Fibroblast of lung (primary cell): ENCODE measurements around the gene RRAS2. TPM values are rescaled to one million over a fixed set of nuclear protein-coding genes. Genes with fewer than 3 reads are reported as not detected.

Experiments
- DNase-seq, 2 donors: peaks; one replicate each; pipeline versions ENCODE4 v3.0.0 to v3.0.0-alpha.2; 2010; ENCODE audit warnings: low read depth in 2 of 2
- H2AFZ ChIP-seq: 2 replicates; pipeline ENCODE4 v1.5.1; 2012; ENCODE audit warnings: low read length, control low read depth, inconsistent platforms
- H3K27ac ChIP-seq: 2 replicates; pipeline ENCODE4 v1.5.1; 2011; ENCODE audit warnings: low read length, control low read depth; ENCODE audit not compliant: insufficient read depth
- H3K27me3 ChIP-seq: 2 replicates; pipeline ENCODE4 v1.5.1; 2011; ENCODE audit warnings: mild to moderate bottlenecking, low read length; ENCODE audit not compliant: control insufficient read depth, insufficient read depth
- H3K36me3 ChIP-seq: 2 replicates; pipeline ENCODE4 v1.5.1; 2011; ENCODE audit warnings: low read length; ENCODE audit not compliant: control insufficient read depth, insufficient read depth
- H3K4me1 ChIP-seq: 2 replicates; pipeline ENCODE4 v1.5.1; 2011; ENCODE audit warnings: low read length; ENCODE audit not compliant: control insufficient read depth, insufficient read depth; ENCODE audit errors: extremely low read depth
- H3K4me2 ChIP-seq: 2 replicates; pipeline ENCODE4 v1.5.1; 2011; ENCODE audit warnings: low read length, control low read depth; ENCODE audit not compliant: insufficient read depth; ENCODE audit errors: extremely low read depth
- H3K4me3 ChIP-seq, 4 experiments: fragments of 200-600 bp in 1 of 4; sonication (generic) in 1 of 4; replicated peaks in 1 of 4; 2 replicates each; pipeline ENCODE4 v1.5.1; 2011 to 2016; ENCODE audit warnings: low read length in 4 of 4, low read depth in 3 of 4, mild to moderate bottlenecking in 3 of 4, control low read depth in 2 of 4, inconsistent platforms in 1 of 4, mixed read lengths in 1 of 4; ENCODE audit not compliant: insufficient read depth in 1 of 4; ENCODE audit errors: control extremely low read depth in 1 of 4
- H3K79me2 ChIP-seq: 2 replicates; pipeline ENCODE4 v1.5.1; 2012; ENCODE audit warnings: mild to moderate bottlenecking, low read length, inconsistent platforms; ENCODE audit not compliant: control insufficient read depth, insufficient read depth
- H3K9ac ChIP-seq: 2 replicates; pipeline ENCODE4 v1.5.1; 2011; ENCODE audit warnings: mild to moderate bottlenecking, low read length, control low read depth; ENCODE audit not compliant: insufficient read depth
- H3K9me3 ChIP-seq: 2 replicates; pipeline ENCODE4 v1.5.1; 2012; ENCODE audit warnings: low read depth, low read length; ENCODE audit not compliant: control insufficient read depth, insufficient read depth
- H4K20me1 ChIP-seq: 2 replicates; pipeline ENCODE4 v1.5.1; 2011; ENCODE audit warnings: low read length; ENCODE audit not compliant: control insufficient read depth, insufficient read depth; ENCODE audit errors: extremely low read depth
- EZH2 ChIP-seq: IDR thresholded peaks from 2 replicates; pipeline ENCODE4 v1.5.1; 2012; ENCODE audit warnings: low read length, control low read depth, mild to moderate bottlenecking; ENCODE audit errors: missing control alignments
- polyA plus RNA-seq, 2 donors: library from polyadenylated mRNA; depleted of rRNA in 1 of 2; stranded (reverse) in 1 of 2; unstranded in 1 of 2; fragments of >200 nt; gene quantifications; 2 replicates each; pipeline ENCODE4 v1.2.1, GENCODE V29; 2011 to 2012; ENCODE audit warnings: missing spikeins in 1 of 2
- total RNA-seq: library from RNA; depleted of rRNA; stranded (reverse); fragments of >200 nt; gene quantifications from 2 replicates; pipeline ENCODE4 v1.2.1, GENCODE V29; 2014
- TF ChIP-seq, protein P1 (sequence below), 2 donors: IDR thresholded peaks in 1 of 2; conservative IDR thresholded peaks in 1 of 2; 1 replicate in 1 of 2; 2 replicates in 1 of 2; pipeline ENCODE4 v1.5.1; 2011 to 2012; ENCODE audit warnings: low read length in 2 of 2, control low read depth in 1 of 2, inconsistent platforms in 1 of 2, low read depth in 1 of 2, mild to moderate bottlenecking in 1 of 2

Gene RRAS2
- total and polyA plus RNA-seq, 2 donors (not counting 1 experiment from before 2014, with no cell fraction given) = 160 to 178 TPM

DNA sequence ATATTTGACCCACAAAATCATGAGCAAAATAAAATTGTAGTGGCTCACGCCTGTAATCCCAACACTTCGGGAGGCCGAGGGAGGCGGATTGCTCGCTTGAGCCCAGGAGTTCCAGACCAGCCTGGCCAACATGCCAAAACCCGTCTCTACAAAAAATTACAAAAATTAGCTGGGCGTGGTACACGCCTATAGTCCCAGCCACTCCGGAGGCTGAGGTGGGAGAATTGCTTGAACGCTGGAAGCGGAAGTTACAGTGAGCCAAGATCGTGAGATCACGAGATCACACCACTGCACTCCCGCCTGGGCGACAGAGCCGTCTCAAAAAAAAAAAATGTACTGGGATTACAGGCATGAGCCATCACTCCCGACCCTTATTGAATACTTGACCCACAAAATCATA, 2.0 kb upstream of the RRAS2 start:
- Histone ChIP-seq H3K27me3 (no peaks in the 10 kb centered on the region), H3K4me1 (peaks cover 6% of the 10 kb centered on the region), H3K36me3 (peaks cover 4% of the 10 kb centered on the region), H3K4me2 (no peak overlapping the region), H2AFZ (no peak overlapping the region), H3K4me3 (no peak overlapping the region), H3K79me2 (peaks cover 28% of the 10 kb centered on the region), H3K9me3 (no peaks in the 10 kb centered on the region), H3K9ac (no peak overlapping the region), H4K20me1 (no peaks in the 10 kb centered on the region), H3K27ac (no peak overlapping the region)
- TF ChIP-seq, protein P1, sequence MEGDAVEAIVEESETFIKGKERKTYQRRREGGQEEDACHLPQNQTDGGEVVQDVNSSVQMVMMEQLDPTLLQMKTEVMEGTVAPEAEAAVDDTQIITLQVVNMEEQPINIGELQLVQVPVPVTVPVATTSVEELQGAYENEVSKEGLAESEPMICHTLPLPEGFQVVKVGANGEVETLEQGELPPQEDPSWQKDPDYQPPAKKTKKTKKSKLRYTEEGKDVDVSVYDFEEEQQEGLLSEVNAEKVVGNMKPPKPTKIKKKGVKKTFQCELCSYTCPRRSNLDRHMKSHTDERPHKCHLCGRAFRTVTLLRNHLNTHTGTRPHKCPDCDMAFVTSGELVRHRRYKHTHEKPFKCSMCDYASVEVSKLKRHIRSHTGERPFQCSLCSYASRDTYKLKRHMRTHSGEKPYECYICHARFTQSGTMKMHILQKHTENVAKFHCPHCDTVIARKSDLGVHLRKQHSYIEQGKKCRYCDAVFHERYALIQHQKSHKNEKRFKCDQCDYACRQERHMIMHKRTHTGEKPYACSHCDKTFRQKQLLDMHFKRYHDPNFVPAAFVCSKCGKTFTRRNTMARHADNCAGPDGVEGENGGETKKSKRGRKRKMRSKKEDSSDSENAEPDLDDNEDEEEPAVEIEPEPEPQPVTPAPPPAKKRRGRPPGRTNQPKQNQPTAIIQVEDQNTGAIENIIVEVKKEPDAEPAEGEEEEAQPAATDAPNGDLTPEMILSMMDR (conservative IDR thresholded peaks at IDR 0.05 in 1 of 2, IDR thresholded peaks at IDR 0.05 in 1 of 2; ENCODE audit: low read depth in 1 of 2, low read length in 2 of 2) = no peak
- no peak for TF ChIP-seq EZH2
- DNase-seq = no peak

DNA sequence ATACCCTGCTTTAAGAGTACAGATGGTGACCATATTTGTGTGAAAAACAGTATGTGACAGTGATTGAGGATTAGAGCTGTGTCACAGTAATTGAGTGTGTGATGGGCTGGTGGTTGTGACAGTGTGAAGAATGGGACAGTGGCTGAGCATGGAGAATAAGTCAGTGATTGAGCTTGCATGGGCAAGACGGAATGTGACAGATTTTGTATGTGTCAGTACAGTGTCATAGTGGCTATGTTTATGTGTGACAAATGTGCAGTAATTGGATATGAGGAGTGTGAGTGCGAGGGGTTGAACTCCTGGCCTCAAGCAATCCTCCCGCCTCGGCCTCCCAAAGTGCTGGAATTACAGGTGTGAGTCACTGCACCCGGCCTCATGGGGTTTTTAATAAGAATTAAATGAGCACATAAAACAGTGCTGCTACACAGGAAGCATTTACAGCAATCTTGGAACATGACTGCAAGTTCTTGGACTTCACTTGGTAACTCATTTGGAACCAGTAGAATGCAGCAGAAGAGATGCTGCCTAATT, 583 bp upstream of the RRAS2 start:
- H3K4me2 ChIP-seq = peak overlapping the region; percentile 80
- no peak overlapping the region for H3K9ac ChIP-seq
- no peaks in the 10 kb centered on the region for H3K27me3 ChIP-seq
- peaks cover 6% of the 10 kb centered on the region for H3K4me1 ChIP-seq
- peak overlapping the region; percentile 14 to 86 (median 76) for H3K4me3 ChIP-seq
- TF ChIP-seq, protein P1 (conservative IDR thresholded peaks at IDR 0.05 in 1 of 2, IDR thresholded peaks at IDR 0.05 in 1 of 2; ENCODE audit: low read depth in 1 of 2, low read length in 2 of 2) = no peak
- no peak for TF ChIP-seq EZH2
- H3K27ac ChIP-seq = peak overlapping the region; percentile 2
- peaks cover 2% of the 10 kb centered on the region for H4K20me1 ChIP-seq
- peaks cover 42% of the 10 kb centered on the region for H3K79me2 ChIP-seq
- peaks cover 4% of the 10 kb centered on the region for H3K36me3 ChIP-seq
- H2AFZ ChIP-seq = peak overlapping the region; percentile 12
- DNase-seq = no peak
- no peaks in the 10 kb centered on the region for H3K9me3 ChIP-seq

DNA sequence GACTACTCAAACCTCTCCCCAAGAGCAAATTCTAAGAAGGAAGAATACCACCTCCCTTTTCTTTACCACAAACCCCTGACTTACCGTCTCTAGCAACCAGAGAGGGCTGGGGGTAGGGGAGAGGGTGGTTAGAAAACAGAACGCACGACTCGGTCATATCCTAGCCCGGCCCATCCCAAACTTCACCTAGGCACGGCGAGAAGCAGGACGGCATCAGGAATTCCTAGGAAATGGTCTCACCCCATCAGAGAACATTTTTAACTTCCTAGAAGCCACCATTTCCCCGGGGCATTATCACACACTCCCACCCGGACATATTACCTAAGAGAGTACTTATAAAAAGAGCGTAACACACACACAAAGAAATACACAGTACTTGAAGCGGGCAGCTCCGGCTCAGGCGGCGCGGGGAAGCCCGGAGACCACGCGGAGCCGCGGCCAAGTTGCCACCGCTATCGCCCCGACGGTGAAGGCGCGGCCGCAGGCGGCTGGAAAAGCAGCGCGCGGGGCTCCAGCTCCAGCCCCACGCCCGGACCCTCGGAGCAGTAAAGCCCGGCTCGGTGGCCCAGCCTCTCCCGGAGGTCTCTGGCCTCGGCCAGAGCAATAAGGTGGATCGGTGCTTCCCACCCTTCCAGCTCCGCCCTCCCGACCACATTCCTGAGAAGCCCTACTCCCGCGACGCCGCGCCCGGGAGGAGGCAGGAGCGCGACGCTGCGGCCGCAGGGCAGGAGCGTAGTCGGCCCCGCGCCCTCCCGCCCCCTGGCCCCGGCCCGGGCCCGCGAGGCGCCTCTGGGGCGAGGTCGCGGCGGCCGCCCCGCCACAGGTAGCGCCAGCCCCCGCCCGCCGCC, 878 bp downstream of the RRAS2 start:
- Histone ChIP-seq H3K79me2 (peaks cover 56% of the 10 kb centered on the region), H3K27me3 (no peaks in the 10 kb centered on the region), H3K4me2 (peak overlapping the region; percentile 88), H3K4me3 (peak overlapping the region; percentile 61 to 89 (median 86)), H3K27ac (peak overlapping the region; percentile 68), H3K4me1 (peaks cover 10% of the 10 kb centered on the region), H3K36me3 (peaks cover 4% of the 10 kb centered on the region), H4K20me1 (peaks cover 2% of the 10 kb centered on the region), H3K9ac (peak overlapping the region; percentile 93), H2AFZ (peak overlapping the region; percentile 19), H3K9me3 (no peaks in the 10 kb centered on the region)
- TF ChIP-seq, protein P1 (conservative IDR thresholded peaks at IDR 0.05 in 1 of 2, IDR thresholded peaks at IDR 0.05 in 1 of 2; ENCODE audit: low read depth in 1 of 2, low read length in 2 of 2) = no peak
- no peak for TF ChIP-seq EZH2
- peak; percentile 62 to 74 for DNase-seq
